Activated T-cell treated with anti-CD3 and anti-CD28 coated beads, Interleukin-2, amount 50 U/mL, for 24 hours (primary cell): Measurements from ENCODE around the gene WSCD1.

ENCODE experiments used
- DNase-seq: peaks from one replicate; pipeline ENCODE4 v3.0.0-alpha.2; 2020
- H3K27ac Mint-ChIP-seq: 2 replicates; pipeline ENCODE4 v1.8.0; 2020; ENCODE audit warnings: mild to moderate bottlenecking, mixed read lengths
- H3K27me3 Mint-ChIP-seq: 2 replicates; pipeline ENCODE4 v1.8.0; 2020; ENCODE audit warnings: mixed read lengths
- H3K36me3 Mint-ChIP-seq: 2 replicates; pipeline ENCODE4 v1.8.0; 2020; ENCODE audit warnings: low read depth, mixed read lengths
- H3K4me1 Mint-ChIP-seq: 2 replicates; pipeline ENCODE4 v1.8.0; 2020; ENCODE audit warnings: low read depth, mixed read lengths
- H3K4me3 Mint-ChIP-seq: 2 replicates; pipeline ENCODE4 v1.8.0; 2020; ENCODE audit warnings: mild to moderate bottlenecking, moderate library complexity, mixed read lengths
- H3K9me3 Mint-ChIP-seq: 2 replicates; pipeline ENCODE4 v1.8.0; 2020; ENCODE audit warnings: mixed read lengths

The WSCD1 gene

DNA sequence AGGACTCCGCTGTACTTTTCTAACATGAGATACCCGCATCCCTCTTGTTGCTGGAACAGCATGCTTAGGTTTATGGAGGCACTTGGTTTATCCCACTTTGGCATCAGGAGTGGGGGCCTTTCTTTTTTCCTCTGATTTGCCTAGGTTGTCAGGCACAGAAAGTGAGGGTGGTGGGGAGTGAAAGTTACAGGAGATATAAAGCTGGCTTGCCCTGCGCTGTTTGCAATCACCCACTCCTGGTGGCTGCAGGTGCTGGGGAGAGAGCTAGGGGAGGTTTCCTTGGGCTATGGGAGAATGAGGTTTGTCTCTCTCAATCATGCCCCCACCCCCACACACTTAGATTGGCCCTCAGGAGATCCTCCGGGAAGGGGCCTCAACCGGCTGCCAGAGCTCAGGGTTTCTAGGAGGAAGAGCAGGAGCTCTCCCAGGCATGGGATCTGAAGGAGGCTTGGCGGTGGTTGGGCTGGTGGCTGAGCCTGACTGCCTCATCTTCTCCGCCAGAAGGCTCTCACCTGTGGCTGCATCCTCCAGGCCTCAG lies 1.4 kb downstream of the WSCD1 start:
- Mint-ChIP-seq H3K9me3 (no peaks in the 10 kb centered on the region), H3K36me3 (no peaks in the 10 kb centered on the region), H3K27ac (no peak overlapping the region), H3K4me3 (no peak overlapping the region), H3K4me1 (peaks cover 12% of the 10 kb centered on the region), H3K27me3 (peaks cover 83% of the 10 kb centered on the region)
- no peak for DNase-seq

DNA sequence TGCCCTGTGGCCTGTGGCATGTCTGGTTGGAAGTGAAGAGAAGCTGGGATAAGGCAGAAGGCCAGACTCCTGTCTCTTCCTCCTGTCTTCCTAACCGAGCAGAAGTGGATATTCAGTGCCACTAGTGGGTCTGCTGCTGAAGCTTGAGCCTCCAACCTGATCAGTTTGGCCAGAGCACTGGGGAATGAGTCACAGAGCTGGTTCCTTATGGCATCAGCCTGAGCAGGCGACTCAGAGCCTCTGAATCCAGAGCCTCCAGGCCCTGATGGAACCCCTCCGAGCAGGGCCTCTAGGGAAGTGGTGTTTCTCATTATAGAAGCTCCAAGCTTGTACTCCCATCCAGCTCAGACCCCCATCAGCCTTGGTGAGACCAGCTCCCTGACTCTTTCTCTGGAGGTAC lies 2.0 kb downstream of the WSCD1 start:
- Mint-ChIP-seq H3K4me1 (peaks cover 12% of the 10 kb centered on the region), H3K27me3 (peaks cover 77% of the 10 kb centered on the region), H3K27ac (no peak overlapping the region), H3K4me3 (no peak overlapping the region), H3K36me3 (no peaks in the 10 kb centered on the region), H3K9me3 (no peaks in the 10 kb centered on the region)
- no peak for DNase-seq

GRCh38 chr17:6072611-6073010 lies 2.4 kb downstream of the WSCD1 start:
- no peaks in the 10 kb centered on the region for H3K9me3 Mint-ChIP-seq
- H3K4me3 Mint-ChIP-seq = no peak overlapping the region
- H3K27me3 Mint-ChIP-seq = peaks cover 72% of the 10 kb centered on the region
- H3K4me1 Mint-ChIP-seq = peaks cover 12% of the 10 kb centered on the region
- no peaks in the 10 kb centered on the region for H3K36me3 Mint-ChIP-seq
- no peak for DNase-seq
- no peak overlapping the region for H3K27ac Mint-ChIP-seq

DNA sequence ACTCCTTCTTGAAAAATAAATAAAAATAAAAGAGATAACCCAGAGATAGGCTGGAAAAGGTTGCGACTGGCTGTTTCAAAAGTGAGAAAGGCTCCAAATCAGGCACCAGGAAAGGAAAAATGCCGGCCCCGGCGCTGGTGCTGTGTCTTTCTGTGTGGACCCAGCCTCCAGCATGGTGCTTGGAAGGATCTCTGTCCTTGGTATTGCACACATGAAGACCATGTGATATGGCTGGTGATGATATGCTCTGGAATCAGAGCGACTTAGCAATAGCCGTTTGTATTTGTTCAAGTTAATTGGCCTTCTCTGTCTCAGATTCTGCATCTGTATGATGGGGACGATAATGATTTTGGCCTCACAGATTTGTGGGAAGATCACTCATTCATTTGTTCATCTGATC lies 3.4 kb downstream of the WSCD1 start:
- no peak overlapping the region for H3K27ac Mint-ChIP-seq
- peaks cover 12% of the 10 kb centered on the region for H3K4me1 Mint-ChIP-seq
- no peaks in the 10 kb centered on the region for H3K36me3 Mint-ChIP-seq
- no peak overlapping the region for H3K4me3 Mint-ChIP-seq
- peaks cover 62% of the 10 kb centered on the region for H3K27me3 Mint-ChIP-seq
- DNase-seq = no peak
- no peaks in the 10 kb centered on the region for H3K9me3 Mint-ChIP-seq

- Mint-ChIP-seq H3K27me3 (peaks cover 48% of the 10 kb centered on the region), H3K27ac (no peak overlapping the region), H3K4me3 (no peak overlapping the region), H3K4me1 (peaks cover 2% of the 10 kb centered on the region), H3K9me3 (no peaks in the 10 kb centered on the region), H3K36me3 (no peaks in the 10 kb centered on the region)
- no peak for DNase-seq
Measured at GRCh38 chr17:6075050-6075449, 4.9 kb downstream of the WSCD1 start.

GRCh38 chr17:6075845-6076244 lies 5.7 kb downstream of the WSCD1 start:
- no peak overlapping the region for H3K4me3 Mint-ChIP-seq
- no peaks in the 10 kb centered on the region for H3K9me3 Mint-ChIP-seq
- no peak for DNase-seq
- peaks cover 2% of the 10 kb centered on the region for H3K4me1 Mint-ChIP-seq
- H3K27me3 Mint-ChIP-seq = peaks cover 48% of the 10 kb centered on the region
- no peaks in the 10 kb centered on the region for H3K36me3 Mint-ChIP-seq
- no peak overlapping the region for H3K27ac Mint-ChIP-seq

GRCh38 chr17:6077752-6078151 lies 7.6 kb downstream of the WSCD1 start:
- no peaks in the 10 kb centered on the region for H3K9me3 Mint-ChIP-seq
- no peaks in the 10 kb centered on the region for H3K36me3 Mint-ChIP-seq
- peaks cover 29% of the 10 kb centered on the region for H3K27me3 Mint-ChIP-seq
- DNase-seq = no peak
- H3K4me3 Mint-ChIP-seq = no peak overlapping the region
- H3K27ac Mint-ChIP-seq = no peak overlapping the region
- H3K4me1 Mint-ChIP-seq = no peaks in the 10 kb centered on the region

DNA sequence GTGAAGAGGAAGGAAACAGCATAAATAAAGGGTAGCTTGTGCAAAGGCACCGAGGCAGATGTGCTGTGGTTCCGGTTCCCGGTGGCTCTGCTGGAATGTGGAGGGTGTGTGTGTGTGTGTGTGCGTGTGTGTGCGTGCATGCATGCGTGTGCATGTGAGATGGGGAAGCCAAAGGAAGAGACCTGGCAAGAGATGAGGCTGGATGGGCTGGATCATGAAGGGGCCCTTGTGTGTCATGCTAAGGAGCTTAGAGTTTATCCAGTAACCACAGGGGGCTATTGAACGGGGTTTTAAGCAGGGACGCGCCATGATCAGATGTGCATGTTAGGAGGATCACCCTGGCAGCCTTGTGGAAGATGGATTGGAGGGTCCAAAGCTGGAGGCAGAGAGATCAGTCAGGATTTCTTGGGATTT lies 8.3 kb downstream of the WSCD1 start:
- no peaks in the 10 kb centered on the region for H3K4me1 Mint-ChIP-seq
- H3K27me3 Mint-ChIP-seq = peaks cover 24% of the 10 kb centered on the region
- no peak overlapping the region for H3K27ac Mint-ChIP-seq
- no peaks in the 10 kb centered on the region for H3K9me3 Mint-ChIP-seq
- H3K36me3 Mint-ChIP-seq = no peaks in the 10 kb centered on the region
- no peak for DNase-seq
- H3K4me3 Mint-ChIP-seq = no peak overlapping the region

DNA sequence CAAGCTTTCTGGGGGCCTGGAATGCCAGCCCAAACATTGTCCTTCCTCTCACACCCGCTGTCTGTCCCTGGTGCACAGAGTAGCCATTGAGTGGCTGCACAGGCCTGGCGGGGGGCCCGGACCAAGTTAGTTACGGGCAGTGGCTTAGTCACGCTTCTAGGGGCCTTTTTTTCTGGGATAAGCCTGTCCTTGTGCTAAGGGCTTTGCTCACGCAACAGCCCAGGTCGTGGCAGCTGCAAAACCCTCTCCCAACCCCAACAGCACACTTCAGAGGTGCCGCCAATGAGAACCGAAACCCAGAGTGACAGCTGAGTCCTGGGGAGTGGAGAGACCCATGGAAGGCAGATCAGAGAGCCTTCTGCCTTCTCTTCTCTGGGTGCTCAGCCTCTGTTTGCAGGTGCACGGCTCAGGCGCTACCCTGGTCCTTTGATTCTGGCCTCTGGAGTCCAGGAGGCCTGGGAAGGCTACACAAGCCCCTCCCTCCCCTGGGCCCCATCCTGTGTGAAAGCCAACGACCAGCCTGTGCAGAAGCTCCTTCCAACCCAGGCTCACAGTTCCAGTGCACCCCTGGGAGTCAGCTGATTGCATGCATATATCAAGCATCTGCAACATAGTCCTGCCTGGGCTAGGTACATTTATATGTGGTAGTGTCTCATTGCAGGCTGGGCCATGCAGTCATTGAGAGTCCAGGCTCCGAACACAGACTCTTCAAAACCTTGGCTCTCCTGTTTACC lies 9.1 kb downstream of the WSCD1 start:
- no peaks in the 10 kb centered on the region for H3K4me1 Mint-ChIP-seq
- no peak overlapping the region for H3K4me3 Mint-ChIP-seq
- no peak overlapping the region for H3K27ac Mint-ChIP-seq
- DNase-seq = no peak
- H3K36me3 Mint-ChIP-seq = no peaks in the 10 kb centered on the region
- H3K9me3 Mint-ChIP-seq = no peaks in the 10 kb centered on the region
- peaks cover 18% of the 10 kb centered on the region for H3K27me3 Mint-ChIP-seq

DNA sequence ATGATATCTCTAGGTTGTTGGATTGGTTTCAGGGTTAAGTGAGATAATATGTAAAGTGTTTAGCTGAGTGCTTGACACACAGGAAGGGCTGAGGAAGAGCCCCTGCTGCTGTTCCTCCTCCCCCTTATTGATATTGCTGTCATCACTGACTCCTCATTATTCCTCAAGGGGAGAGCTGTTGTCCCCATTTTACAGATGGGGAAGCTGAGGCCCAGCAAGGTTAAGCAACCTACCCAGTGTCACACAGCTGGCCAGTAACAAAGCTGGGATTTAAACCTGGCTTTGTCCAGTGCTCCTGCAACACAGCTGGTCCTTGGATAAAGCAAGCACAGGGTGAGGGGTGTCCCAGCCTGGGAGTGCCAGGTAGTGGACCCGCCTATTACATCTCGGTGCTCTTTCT lies 9.8 kb downstream of the WSCD1 start:
- H3K27ac Mint-ChIP-seq = no peak overlapping the region
- peaks cover 14% of the 10 kb centered on the region for H3K27me3 Mint-ChIP-seq
- no peaks in the 10 kb centered on the region for H3K9me3 Mint-ChIP-seq
- no peak for DNase-seq
- no peaks in the 10 kb centered on the region for H3K4me1 Mint-ChIP-seq
- H3K4me3 Mint-ChIP-seq = no peak overlapping the region
- H3K36me3 Mint-ChIP-seq = no peaks in the 10 kb centered on the region

DNA sequence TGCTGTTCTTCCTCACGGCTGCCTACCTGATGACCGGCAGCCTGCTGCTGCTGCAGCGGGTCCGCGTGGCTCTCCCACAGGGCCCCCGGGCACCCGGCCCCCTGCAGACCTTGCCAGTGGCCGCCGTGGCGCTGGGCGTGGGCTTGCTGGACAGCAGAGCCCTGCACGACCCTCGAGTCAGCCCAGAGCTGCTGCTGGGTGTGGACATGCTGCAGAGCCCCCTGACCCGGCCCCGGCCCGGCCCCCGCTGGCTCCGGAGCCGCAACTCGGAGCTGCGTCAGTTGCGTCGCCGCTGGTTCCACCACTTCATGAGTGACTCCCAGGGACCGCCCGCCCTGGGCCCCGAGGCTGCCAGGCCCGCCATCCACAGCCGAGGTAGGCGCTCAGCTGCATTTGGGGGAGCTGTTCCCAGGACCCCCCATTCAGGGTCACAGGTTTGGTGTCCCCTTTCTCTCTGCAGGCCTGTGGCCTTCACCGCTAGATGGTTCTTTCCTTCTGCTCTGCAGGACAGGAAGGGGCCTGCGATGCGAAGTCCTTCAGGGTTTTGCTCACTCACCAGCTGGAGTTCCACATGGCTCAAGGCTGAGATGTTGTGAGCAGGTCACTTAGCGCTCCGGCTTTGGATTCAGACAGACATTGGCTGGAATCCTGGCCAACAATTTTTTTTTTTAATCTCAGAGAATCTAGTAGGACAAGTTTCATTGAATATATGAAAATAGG lies 10.7 kb downstream of the WSCD1 start:
- Mint-ChIP-seq H3K36me3 (no peaks in the 10 kb centered on the region), H3K9me3 (no peaks in the 10 kb centered on the region), H3K27ac (no peak overlapping the region), H3K4me1 (no peaks in the 10 kb centered on the region), H3K27me3 (peaks cover 5% of the 10 kb centered on the region), H3K4me3 (no peak overlapping the region)
- DNase-seq = no peak

GRCh38 chr17:6082335-6082734 lies 12.2 kb downstream of the WSCD1 start:
- Mint-ChIP-seq H3K27me3 (no peaks in the 10 kb centered on the region), H3K9me3 (no peaks in the 10 kb centered on the region), H3K4me1 (no peaks in the 10 kb centered on the region), H3K27ac (no peak overlapping the region), H3K4me3 (no peak overlapping the region), H3K36me3 (no peaks in the 10 kb centered on the region)
- no peak for DNase-seq

GRCh38 chr17:6084311-6085161 lies 14.4 kb downstream of the WSCD1 start:
- H3K27ac Mint-ChIP-seq = no peak overlapping the region
- DNase-seq = no peak
- no peaks in the 10 kb centered on the region for H3K9me3 Mint-ChIP-seq
- H3K4me3 Mint-ChIP-seq = no peak overlapping the region
- H3K4me1 Mint-ChIP-seq = no peaks in the 10 kb centered on the region
- H3K27me3 Mint-ChIP-seq = no peaks in the 10 kb centered on the region
- H3K36me3 Mint-ChIP-seq = no peaks in the 10 kb centered on the region

DNA sequence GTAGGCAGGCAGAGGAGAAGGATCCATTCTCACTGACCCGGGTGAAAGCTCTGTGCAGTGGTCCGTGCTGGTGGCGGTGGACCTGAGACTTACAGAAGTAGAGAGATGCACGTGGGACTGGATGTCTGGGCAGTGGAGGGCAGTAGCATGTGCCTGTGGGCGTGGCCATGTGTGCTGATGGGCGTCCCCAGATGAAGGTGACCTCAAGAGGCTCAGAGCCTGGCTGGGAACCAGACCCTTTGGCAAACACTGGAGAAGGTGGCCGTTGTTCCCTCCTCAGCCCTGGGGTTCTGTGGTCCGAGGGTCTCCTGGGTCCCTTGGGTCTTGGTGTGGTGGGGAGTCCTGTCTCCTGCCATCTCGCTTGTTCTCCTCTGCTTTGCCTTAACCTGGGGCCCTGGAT lies 15.6 kb downstream of the WSCD1 start:
- H3K27ac Mint-ChIP-seq = no peak overlapping the region
- no peak for DNase-seq
- H3K36me3 Mint-ChIP-seq = no peaks in the 10 kb centered on the region
- no peak overlapping the region for H3K4me3 Mint-ChIP-seq
- no peaks in the 10 kb centered on the region for H3K4me1 Mint-ChIP-seq
- H3K27me3 Mint-ChIP-seq = no peaks in the 10 kb centered on the region
- H3K9me3 Mint-ChIP-seq = no peaks in the 10 kb centered on the region
